ENCODE results near the gene INHBE.
"Not testable (repeated sequence)": the region's sequence is repeated elsewhere in the genome, so short reads cannot be mapped to it uniquely, and the experiment has no call there.

INHBE gene

GRCh38 chr12:57498571-57498970, 43.5 kb downstream of the INHBE start:
- no peak overlapping the region for H3K4me3 ChIP-seq (replicated peaks; ENCODE audit: low read depth, low read length)
- no peak for TF ChIP-seq CTCF (IDR thresholded peaks at IDR 0.05; ENCODE audit: low read depth, low read length, missing control alignments)
- no peak for DNase-seq (ENCODE audit: extremely low read depth, low read depth)

GRCh38 chr12:57500213-57500612, 45.1 kb downstream of the INHBE start:
- H3K4me3 ChIP-seq (replicated peaks; ENCODE audit: low read depth, low read length) = no peak overlapping the region
- TF ChIP-seq CTCF (IDR thresholded peaks at IDR 0.05; ENCODE audit: low read depth, low read length, missing control alignments) = no peak
- no peak for DNase-seq (ENCODE audit: extremely low read depth, low read depth)

GRCh38 chr12:57502311-57502969, 47.3 kb downstream of the INHBE start:
- not testable (repeated sequence) for H3K4me3 ChIP-seq (replicated peaks; ENCODE audit: low read depth, low read length); DNase-seq (ENCODE audit: extremely low read depth, low read depth)

GRCh38 chr12:57506541-57506940, 51.4 kb downstream of the INHBE start:
- H3K4me3 ChIP-seq (replicated peaks; ENCODE audit: low read depth, low read length); DNase-seq (ENCODE audit: extremely low read depth, low read depth): not testable (repeated sequence)
